AG09319 (cell line): ENCODE data around the gene KATNBL1.

Experiments used
- DNase-seq: peaks from one replicate; pipeline ENCODE4 v3.0.0-alpha.2; 2010; ENCODE audit warnings: low read depth; ENCODE audit errors: extremely low read depth
- CTCF ChIP-seq: IDR thresholded peaks from 2 replicates; pipeline ENCODE4 v1.5.1; 2011; ENCODE audit warnings: low read depth, mild to moderate bottlenecking, inconsistent platforms, low read length, moderate library complexity

Gene KATNBL1

DNA sequence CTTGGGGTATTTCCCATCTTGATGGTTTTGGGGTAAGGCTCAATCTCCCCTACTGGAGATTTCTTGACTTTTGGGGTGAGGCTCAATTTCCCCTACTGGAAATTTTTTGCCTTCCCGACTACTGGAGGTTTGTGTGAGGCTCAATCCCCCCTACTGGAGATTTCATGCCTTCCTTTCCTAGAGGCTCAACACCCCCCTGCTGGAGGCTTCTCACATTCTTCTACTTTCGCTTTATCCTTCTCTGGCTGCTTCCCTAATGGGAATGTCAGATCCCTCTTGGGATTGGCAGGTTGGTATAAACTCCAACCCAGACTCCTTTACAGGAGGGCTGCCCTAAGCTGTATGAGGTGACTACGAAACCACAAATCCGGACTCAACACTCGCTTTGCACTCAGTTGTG lies 49.2 kb downstream of the KATNBL1 start:
- DNase-seq, result no peak
- TF ChIP-seq CTCF, result no peak

DNA sequence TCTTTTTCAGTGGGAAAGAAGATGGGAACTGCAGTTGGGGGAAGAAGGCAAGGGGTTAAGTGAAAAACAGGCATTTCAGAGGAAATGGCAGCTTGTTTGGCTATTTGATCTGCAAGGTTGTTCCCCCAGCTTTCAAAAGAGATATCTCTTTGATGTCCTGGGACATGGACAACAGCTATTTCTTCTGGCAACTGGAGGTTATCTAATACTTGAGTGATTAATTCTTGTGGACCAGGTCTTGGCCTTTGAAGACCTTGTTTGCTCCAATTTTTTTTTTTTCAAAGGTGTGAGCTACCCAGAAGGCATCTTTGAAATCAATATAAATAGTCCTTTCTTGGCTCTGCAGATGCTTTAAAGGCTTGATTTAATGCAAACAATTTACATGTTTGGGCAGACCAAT lies 51.5 kb downstream of the KATNBL1 start:
- DNase-seq, result no peak
- TF ChIP-seq CTCF, result no peak

DNA sequence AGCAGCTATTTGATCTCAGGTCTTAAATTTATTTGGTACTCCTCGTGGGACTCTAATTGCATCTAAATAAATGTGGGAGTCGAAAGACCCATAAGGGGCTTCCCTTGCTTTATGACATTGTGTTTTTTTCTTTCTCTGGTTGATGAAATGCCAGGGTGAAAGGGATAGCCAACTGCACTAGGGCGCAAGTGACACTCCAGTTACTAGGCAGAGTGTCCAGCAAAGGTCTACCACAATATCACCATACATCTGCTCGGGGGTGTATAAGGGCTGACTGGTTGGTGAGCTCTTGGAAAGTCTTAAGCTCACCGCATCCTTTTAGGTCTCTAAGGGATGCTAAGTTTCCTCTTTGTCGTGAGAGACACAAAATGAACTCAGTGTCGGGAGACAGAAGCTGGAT lies 54.0 kb downstream of the KATNBL1 start:
- DNase-seq, result no peak
- no peak for TF ChIP-seq CTCF

DNA sequence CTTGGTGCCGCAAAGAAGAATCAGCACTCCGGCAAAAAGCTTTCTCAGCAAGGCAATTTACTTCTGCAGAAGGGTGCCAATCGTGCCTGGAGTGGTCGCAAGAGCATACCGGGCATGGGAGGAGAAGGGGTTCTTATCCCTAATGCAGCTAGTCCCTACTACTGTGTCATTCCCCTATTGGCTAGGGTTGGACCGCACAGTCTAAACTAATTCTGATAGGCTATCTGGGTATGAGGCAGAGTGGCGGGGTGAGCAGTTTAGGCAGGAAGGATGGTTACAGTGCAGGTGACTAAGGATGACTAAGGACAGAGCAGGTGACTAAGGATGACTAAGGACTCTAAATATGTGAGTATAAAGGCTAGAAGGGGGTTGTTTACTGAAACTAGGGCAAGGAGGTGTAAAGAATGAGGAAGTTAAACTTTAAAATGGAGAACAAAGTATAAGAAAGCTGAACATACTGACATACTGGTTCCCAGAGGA lies 55.1 kb downstream of the KATNBL1 start:
- no peak for DNase-seq
- TF ChIP-seq CTCF, result no peak

GRCh38 chr15:34147371-34148140 lies 62.3 kb downstream of the KATNBL1 start:
- TF ChIP-seq CTCF, result no peak
- no peak for DNase-seq

GRCh38 chr15:34133511-34133910 lies 76.4 kb downstream of the KATNBL1 start:
- no peak for DNase-seq
- no peak for TF ChIP-seq CTCF

DNA sequence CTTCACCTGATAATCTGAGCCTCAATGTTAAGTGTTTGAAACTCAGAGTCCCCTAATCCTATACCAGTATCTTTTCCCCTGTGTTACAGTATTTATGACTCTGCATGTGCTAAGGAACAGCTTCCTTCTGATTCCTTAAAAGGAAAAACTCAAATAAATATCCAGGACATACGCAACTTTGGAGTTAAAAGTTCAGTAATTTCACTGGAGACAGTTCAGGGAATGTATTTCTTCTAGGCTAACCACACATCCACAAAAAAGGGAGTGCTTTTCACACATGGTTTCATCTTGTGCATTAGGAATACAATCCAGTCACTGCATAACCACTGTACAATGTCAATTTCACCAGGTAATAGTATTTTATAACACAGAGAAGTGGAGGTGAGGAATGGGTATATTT lies 77.0 kb downstream of the KATNBL1 start:
- DNase-seq, result no peak
- no peak for TF ChIP-seq CTCF
